Esophagus muscularis mucosa (tissue), 3 donors: ENCODE results near the gene GNB5.

ENCODE experiments used
- EP300 ChIP-seq: sonication (generic); formaldehyde crosslinking; IDR thresholded peaks from one replicate; pipeline ENCODE4 v1.6.1; 2017; ENCODE audit warnings: antibody characterized with exemption
- TF ChIP-seq, protein P1 (sequence below), 3 experiments: fragments of 200-600 bp in 2 of 3; fragments of 450-650 bp in 1 of 3; sonication (generic) in 2 of 3; IDR thresholded peaks; one replicate each; pipeline ENCODE4 v1.5.1; 2017 to 2019; ENCODE audit warnings: antibody characterized with exemption in 3 of 3, mild to moderate bottlenecking in 2 of 3, moderate library complexity in 1 of 3

DNA sequence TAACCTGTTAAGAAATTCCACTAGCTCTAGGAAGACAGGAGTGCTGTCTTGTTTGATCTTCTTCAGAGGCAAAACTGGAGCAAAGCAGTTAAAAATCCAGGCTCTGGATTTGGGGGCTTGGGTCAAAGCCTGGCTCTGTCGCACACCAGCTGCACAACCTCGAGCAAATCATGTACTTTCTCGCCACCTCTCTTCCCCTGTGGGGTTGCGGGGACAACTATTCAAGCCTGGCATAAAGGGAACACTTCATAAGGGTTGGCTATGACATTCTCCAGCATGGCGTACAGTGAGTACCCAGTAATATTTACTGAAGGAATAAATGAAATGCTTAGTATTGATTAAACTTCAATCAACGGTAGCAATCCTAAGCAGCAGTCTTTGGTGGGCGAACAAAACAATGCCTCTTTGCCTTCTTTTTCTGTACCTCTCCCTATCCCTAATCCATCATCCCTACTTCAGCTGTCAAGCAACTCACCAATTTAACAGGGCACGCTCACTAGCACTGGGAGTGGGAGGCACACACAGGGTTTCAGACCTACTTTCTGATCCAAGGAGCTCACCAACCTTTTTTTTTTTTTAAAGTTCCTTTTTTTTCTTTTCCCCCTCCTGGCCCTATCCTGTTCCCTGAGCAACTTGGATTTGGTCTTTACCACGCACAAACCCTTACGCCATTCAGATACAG lies 33.0 kb downstream of the GNB5 start:
- TF ChIP-seq EP300, result no peak
- TF ChIP-seq, protein P1, sequence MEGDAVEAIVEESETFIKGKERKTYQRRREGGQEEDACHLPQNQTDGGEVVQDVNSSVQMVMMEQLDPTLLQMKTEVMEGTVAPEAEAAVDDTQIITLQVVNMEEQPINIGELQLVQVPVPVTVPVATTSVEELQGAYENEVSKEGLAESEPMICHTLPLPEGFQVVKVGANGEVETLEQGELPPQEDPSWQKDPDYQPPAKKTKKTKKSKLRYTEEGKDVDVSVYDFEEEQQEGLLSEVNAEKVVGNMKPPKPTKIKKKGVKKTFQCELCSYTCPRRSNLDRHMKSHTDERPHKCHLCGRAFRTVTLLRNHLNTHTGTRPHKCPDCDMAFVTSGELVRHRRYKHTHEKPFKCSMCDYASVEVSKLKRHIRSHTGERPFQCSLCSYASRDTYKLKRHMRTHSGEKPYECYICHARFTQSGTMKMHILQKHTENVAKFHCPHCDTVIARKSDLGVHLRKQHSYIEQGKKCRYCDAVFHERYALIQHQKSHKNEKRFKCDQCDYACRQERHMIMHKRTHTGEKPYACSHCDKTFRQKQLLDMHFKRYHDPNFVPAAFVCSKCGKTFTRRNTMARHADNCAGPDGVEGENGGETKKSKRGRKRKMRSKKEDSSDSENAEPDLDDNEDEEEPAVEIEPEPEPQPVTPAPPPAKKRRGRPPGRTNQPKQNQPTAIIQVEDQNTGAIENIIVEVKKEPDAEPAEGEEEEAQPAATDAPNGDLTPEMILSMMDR (IDR thresholded peaks at IDR 0.05), result no peak
